Measurements from ENCODE around the gene M6PR. TPM values are rescaled to one million over a fixed set of nuclear protein-coding genes. Genes with fewer than 3 reads are reported as not detected.

Gene M6PR
- total and polyA plus RNA-seq, 2 of the 13 experiments (the other 11 are each of a cell fraction or from before 2014, with no cell fraction given), result 98.2 to 127 TPM

GRCh38 chr12:8949342-8950220, at the start of gene M6PR (continued):
- TF ChIP-seq, protein P1, sequence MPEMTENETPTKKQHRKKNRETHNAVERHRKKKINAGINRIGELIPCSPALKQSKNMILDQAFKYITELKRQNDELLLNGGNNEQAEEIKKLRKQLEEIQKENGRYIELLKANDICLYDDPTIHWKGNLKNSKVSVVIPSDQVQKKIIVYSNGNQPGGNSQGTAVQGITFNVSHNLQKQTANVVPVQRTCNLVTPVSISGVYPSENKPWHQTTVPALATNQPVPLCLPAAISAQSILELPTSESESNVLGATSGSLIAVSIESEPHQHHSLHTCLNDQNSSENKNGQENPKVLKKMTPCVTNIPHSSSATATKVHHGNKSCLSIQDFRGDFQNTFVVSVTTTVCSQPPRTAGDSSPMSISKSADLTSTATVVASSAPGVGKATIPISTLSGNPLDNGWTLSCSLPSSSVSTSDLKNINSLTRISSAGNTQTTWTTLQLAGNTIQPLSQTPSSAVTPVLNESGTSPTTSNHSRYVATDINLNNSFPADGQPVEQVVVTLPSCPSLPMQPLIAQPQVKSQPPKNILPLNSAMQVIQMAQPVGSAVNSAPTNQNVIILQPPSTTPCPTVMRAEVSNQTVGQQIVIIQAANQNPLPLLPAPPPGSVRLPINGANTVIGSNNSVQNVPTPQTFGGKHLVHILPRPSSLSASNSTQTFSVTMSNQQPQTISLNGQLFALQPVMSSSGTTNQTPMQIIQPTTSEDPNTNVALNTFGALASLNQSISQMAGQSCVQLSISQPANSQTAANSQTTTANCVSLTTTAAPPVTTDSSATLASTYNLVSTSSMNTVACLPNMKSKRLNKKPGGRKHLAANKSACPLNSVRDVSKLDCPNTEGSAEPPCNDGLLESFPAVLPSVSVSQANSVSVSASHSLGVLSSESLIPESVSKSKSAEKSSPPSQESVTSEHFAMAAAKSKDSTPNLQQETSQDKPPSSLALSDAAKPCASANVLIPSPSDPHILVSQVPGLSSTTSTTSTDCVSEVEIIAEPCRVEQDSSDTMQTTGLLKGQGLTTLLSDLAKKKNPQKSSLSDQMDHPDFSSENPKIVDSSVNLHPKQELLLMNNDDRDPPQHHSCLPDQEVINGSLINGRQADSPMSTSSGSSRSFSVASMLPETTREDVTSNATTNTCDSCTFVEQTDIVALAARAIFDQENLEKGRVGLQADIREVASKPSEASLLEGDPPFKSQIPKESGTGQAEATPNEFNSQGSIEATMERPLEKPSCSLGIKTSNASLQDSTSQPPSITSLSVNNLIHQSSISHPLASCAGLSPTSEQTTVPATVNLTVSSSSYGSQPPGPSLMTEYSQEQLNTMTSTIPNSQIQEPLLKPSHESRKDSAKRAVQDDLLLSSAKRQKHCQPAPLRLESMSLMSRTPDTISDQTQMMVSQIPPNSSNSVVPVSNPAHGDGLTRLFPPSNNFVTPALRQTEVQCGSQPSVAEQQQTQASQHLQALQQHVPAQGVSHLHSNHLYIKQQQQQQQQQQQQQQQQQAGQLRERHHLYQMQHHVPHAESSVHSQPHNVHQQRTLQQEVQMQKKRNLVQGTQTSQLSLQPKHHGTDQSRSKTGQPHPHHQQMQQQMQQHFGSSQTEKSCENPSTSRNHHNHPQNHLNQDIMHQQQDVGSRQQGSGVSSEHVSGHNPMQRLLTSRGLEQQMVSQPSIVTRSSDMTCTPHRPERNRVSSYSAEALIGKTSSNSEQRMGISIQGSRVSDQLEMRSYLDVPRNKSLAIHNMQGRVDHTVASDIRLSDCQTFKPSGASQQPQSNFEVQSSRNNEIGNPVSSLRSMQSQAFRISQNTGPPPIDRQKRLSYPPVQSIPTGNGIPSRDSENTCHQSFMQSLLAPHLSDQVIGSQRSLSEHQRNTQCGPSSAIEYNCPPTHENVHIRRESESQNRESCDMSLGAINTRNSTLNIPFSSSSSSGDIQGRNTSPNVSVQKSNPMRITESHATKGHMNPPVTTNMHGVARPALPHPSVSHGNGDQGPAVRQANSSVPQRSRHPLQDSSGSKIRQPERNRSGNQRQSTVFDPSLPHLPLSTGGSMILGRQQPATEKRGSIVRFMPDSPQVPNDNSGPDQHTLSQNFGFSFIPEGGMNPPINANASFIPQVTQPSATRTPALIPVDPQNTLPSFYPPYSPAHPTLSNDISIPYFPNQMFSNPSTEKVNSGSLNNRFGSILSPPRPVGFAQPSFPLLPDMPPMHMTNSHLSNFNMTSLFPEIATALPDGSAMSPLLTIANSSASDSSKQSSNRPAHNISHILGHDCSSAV (CRISPR knock-in tag; IDR thresholded peaks at IDR 0.05; ENCODE audit: borderline replicate concordance), result no peak
- TF ChIP-seq TAF1 (CRISPR knock-in tag; IDR thresholded peaks at IDR 0.05) (peak; percentile 65), ZNF546 (CRISPR knock-in tag; conservative IDR thresholded peaks at IDR 0.05) (0 out of 2 replicates have a peak, but pooled peaks have one; percentile 29), HES4 (CRISPR knock-in tag; IDR thresholded peaks at IDR 0.05; ENCODE audit: borderline replicate concordance) (peak; percentile 44), GMEB1 (CRISPR knock-in tag; IDR thresholded peaks at IDR 0.05; ENCODE audit: borderline replicate concordance) (peak; percentile 78), RCOR2 (CRISPR knock-in tag; IDR thresholded peaks at IDR 0.05) (peak; percentile 24; the same call in 1 of the 2 replicates), ZNF75D (CRISPR knock-in tag; IDR thresholded peaks at IDR 0.05; ENCODE audit: borderline replicate concordance) (no peak), ONECUT2 (CRISPR knock-in tag; IDR thresholded peaks at IDR 0.05) (no peak), FOXC1 (CRISPR knock-in tag; IDR thresholded peaks at IDR 0.05; ENCODE audit: borderline replicate concordance) (peak; percentile 46; the same call in 1 of the 2 replicates), POLR2AphosphoS5 (IDR thresholded peaks at IDR 0.05; ENCODE audit: low read depth, low read length) (peak; percentile 87), RNF2 (conservative IDR thresholded peaks at IDR 0.05; ENCODE audit: low read depth) (peak; percentile 76), CBX1 (IDR thresholded peaks at IDR 0.05; ENCODE audit: low read depth) (no peak), STAG1 (CRISPR knock-in tag; IDR thresholded peaks at IDR 0.05) (peak; percentile 65), ATM (IDR thresholded peaks at IDR 0.05; ENCODE audit: borderline replicate concordance) (no peak), POLR2AphosphoS2 (IDR thresholded peaks at IDR 0.05; ENCODE audit: low read depth, low read length) (no peak), ZNF263 (CRISPR knock-in tag; IDR thresholded peaks at IDR 0.05) (peak; percentile 59), ZNF781 (CRISPR knock-in tag; IDR thresholded peaks at IDR 0.05; ENCODE audit: borderline replicate concordance, not compliant biosample characterization) (peak; percentile 88), RFXAP (CRISPR knock-in tag; IDR thresholded peaks at IDR 0.05; ENCODE audit: borderline replicate concordance) (peak; percentile 95; the same call in 1 of the 2 replicates), GLI4 (CRISPR knock-in tag; IDR thresholded peaks at IDR 0.05; ENCODE audit: borderline replicate concordance) (no peak), ZNF879 (CRISPR knock-in tag; IDR thresholded peaks at IDR 0.05) (no peak), SP2 (CRISPR knock-in tag; IDR thresholded peaks at IDR 0.05) (peak; percentile 73)

Measured in HepG2 (cell line).